Left lung (tissue), 10 donors: ENCODE results near the gene TRIM25. TPM values are rescaled to one million over a fixed set of nuclear protein-coding genes. Genes with fewer than 3 reads are reported as not detected.
A peak's percentile ranks its signal among the peaks of the same experiment; 100 is the strongest.

ENCODE experiments used
- ATAC-seq: fragments of 200-7000 bp; cut with Tn5 transposase; one replicate; pipeline ENCODE4 v1.9.1; 2020; ENCODE audit warnings: moderate library complexity
- DNase-seq, 4 donors: peaks; one replicate each; pipeline ENCODE4 v3.0.0-alpha.2; 2013 to 2020
- H3K27ac ChIP-seq, 2 donors: fragments of 200-600 bp; sonication (generic) in 1 of 2; one replicate each; pipeline versions ENCODE4 v1.5.0 to v1.8.0; 2020 to 2021
- H3K27me3 ChIP-seq, 2 donors: fragments of 200-600 bp; sonication (generic) in 1 of 2; one replicate each; pipeline versions ENCODE4 v1.5.0 to v1.8.0; 2020 to 2021
- H3K36me3 ChIP-seq, 2 donors: fragments of 200-600 bp; sonication (generic) in 1 of 2; one replicate each; pipeline versions ENCODE4 v1.5.0 to v1.8.0; 2020 to 2021
- H3K4me1 ChIP-seq, 2 donors: fragments of 200-600 bp; one replicate each; pipeline ENCODE4 v1.8.0; 2021
- H3K4me3 ChIP-seq, 2 donors: fragments of 200-600 bp; sonication (generic) in 1 of 2; one replicate each; pipeline versions ENCODE4 v1.5.0 to v1.8.0; 2020 to 2021; ENCODE audit warnings: mild to moderate bottlenecking in 1 of 2
- H3K9me3 ChIP-seq, 2 donors: fragments of 200-600 bp; sonication (generic) in 1 of 2; one replicate each; pipeline versions ENCODE4 v1.5.0 to v1.8.0; 2020 to 2021
- CTCF ChIP-seq, 2 donors: fragments of 200-600 bp; sonication (generic) in 1 of 2; IDR thresholded peaks; one replicate each; pipeline versions ENCODE4 v1.5.0 to v1.8.0; 2021; ENCODE audit warnings: antibody characterized with exemption in 2 of 2
- intact Hi-C, 2 donors: fragments of 100-400 bp; cut with DNase I; formaldehyde crosslinking; loops; one replicate each; pipeline versions ENCODE4 v1.11.2 to v1.14.2; 2022
- polyA plus RNA-seq, 6 donors: library from polyadenylated mRNA; unstranded; fragments of 120-200 nt; gene quantifications; one replicate each; pipeline ENCODE4 v1.2.1, GENCODE V29; 2013; ENCODE audit not compliant: insufficient read length in 6 of 6
- total RNA-seq, 2 donors: library from RNA; stranded (reverse); fragmentation: NEBNext Ultra II Directional; extraction: Animal tissue kit (Norgen Biotek cat#: 25700); gene quantifications; one replicate each; pipeline ENCODE4 v1.2.1, GENCODE V29; 2021
- donor health status: DM: no; HTN: yes; CAD: no.
- donor health status: DM: no; HTN: no; CAD: no.

TRIM25 gene
- total and polyA plus RNA-seq, 8 donors, result 42.3 to 127 (median 47.1) TPM

GRCh38 chr17:56914581-56915273 lies 878 bp upstream of the TRIM25 start:
- H3K27me3 ChIP-seq, result no peaks in the 10 kb centered on the region
- H3K9me3 ChIP-seq, result no peaks in the 10 kb centered on the region
- intact Hi-C loops, result no loop called here
- peaks cover 0 to 10% of the 10 kb centered on the region in 2 donors for H3K36me3 ChIP-seq
- TF ChIP-seq CTCF (IDR thresholded peaks at IDR 0.05), result no peak
- peak overlapping the region; percentile 91 to 98 for H3K4me3 ChIP-seq
- peaks cover 20 to 75% of the 10 kb centered on the region in 2 donors for H3K4me1 ChIP-seq
- H3K27ac ChIP-seq, result peak overlapping the region; percentile 93 to 100
- ATAC-seq, result peak; percentile 0
- DNase-seq, result no peak

GRCh38 chr17:56913353-56913866 lies 439 bp downstream of the TRIM25 start:
- DNase-seq, result peak in 2 of 4 donors; percentile 61 to 85
- no peaks in the 10 kb centered on the region for H3K9me3 ChIP-seq
- intact Hi-C loops, result no loop called here
- peaks cover 26 to 76% of the 10 kb centered on the region in 2 donors for H3K4me1 ChIP-seq
- peak overlapping the region; percentile 91 to 98 for H3K4me3 ChIP-seq
- ATAC-seq, result peak; percentile 44
- H3K27me3 ChIP-seq, result no peaks in the 10 kb centered on the region
- peaks cover 0 to 12% of the 10 kb centered on the region in 2 donors for H3K36me3 ChIP-seq
- TF ChIP-seq CTCF (IDR thresholded peaks at IDR 0.05), result no peak
- H3K27ac ChIP-seq, result peak overlapping the region; percentile 93 to 100

- DNase-seq, result no peak
- H3K27ac ChIP-seq, result peak overlapping the region; percentile 93 to 100
- no peak for ATAC-seq
- no peak for TF ChIP-seq CTCF (IDR thresholded peaks at IDR 0.05)
- H3K4me1 ChIP-seq, result peaks cover 30 to 77% of the 10 kb centered on the region in 2 donors
- peaks cover 0 to 16% of the 10 kb centered on the region in 2 donors for H3K36me3 ChIP-seq
- H3K27me3 ChIP-seq, result no peaks in the 10 kb centered on the region
- intact Hi-C loops, result no loop called here
- no peaks in the 10 kb centered on the region for H3K9me3 ChIP-seq
- peak overlapping the region; percentile 91 to 98 for H3K4me3 ChIP-seq
These were observed 893 bp downstream of the TRIM25 start for GRCh38 chr17:56913000-56913311.

GRCh38 chr17:56912105-56912999 lies 1.5 kb downstream of the TRIM25 start:
- DNase-seq (no peak), ATAC-seq (no peak)
- H3K27ac ChIP-seq, result peak overlapping the region; percentile 41 to 100

More at GRCh38 chr17:56912105-56912999, 1.5 kb downstream of the TRIM25 start:
- intact Hi-C loops, result no loop called here
- no peaks in the 10 kb centered on the region for H3K9me3 ChIP-seq
- H3K27me3 ChIP-seq, result no peaks in the 10 kb centered on the region
- peak overlapping the region; percentile 91 to 98 for H3K4me3 ChIP-seq
- H3K36me3 ChIP-seq, result peaks cover 0 to 22% of the 10 kb centered on the region in 2 donors
- no peak for TF ChIP-seq CTCF (IDR thresholded peaks at IDR 0.05)
- H3K4me1 ChIP-seq, result peaks cover 30 to 79% of the 10 kb centered on the region in 2 donors
